MCF 10A (cell line): Measurements from ENCODE around the gene TTC39C. TPM values are rescaled to one million over a fixed set of nuclear protein-coding genes. Genes with fewer than 3 reads are reported as not detected.

Experiments
- BruUV-seq: library from RNA; stranded (reverse); fragments of 400-500 nt; replicated peaks from 2 replicates; lab custom pipeline; 2021; lab: Mats Ljungman, UMichigan
- CTCF ChIA-PET: fragments of 300-600 bp; sonication (Branson Sonifier 250); formaldehyde crosslinking; extraction: SDS; loops from one replicate; lab custom pipeline; 2021; ENCODE audit warnings: antibody characterized with exemption, inconsistent platforms; lab: Yijun Ruan, JAX
- POLR2A ChIA-PET: fragments of 300-600, 350-650 bp; sonication (Branson Sonifier 250); formaldehyde crosslinking; extraction: SDS; loops from one replicate; lab custom pipeline; 2020; ENCODE audit warnings: antibody characterized with exemption, inconsistent platforms; lab: Yijun Ruan, JAX
- DNase-seq: peaks from one replicate; pipeline ENCODE4 v3.0.0-alpha.2; 2018; ENCODE audit not compliant: unreplicated experiment
- H3K27ac Mint-ChIP-seq: one replicate; pipeline ENCODE4 v1.8.0; 2022; ENCODE audit warnings: mild to moderate bottlenecking, low read depth, mixed read lengths; ENCODE audit not compliant: unreplicated experiment
- H3K27me3 Mint-ChIP-seq: one replicate; pipeline ENCODE4 v1.8.0; 2022; ENCODE audit warnings: mixed read lengths; ENCODE audit not compliant: insufficient read depth, unreplicated experiment
- H3K36me3 Mint-ChIP-seq: one replicate; pipeline ENCODE4 v1.8.0; 2022; ENCODE audit warnings: mild to moderate bottlenecking, moderate library complexity, mixed read lengths; ENCODE audit not compliant: insufficient read depth, unreplicated experiment
- H3K4me1 Mint-ChIP-seq: one replicate; pipeline ENCODE4 v1.8.0; 2022; ENCODE audit warnings: mixed read lengths; ENCODE audit not compliant: insufficient read depth, unreplicated experiment
- H3K4me3 Mint-ChIP-seq: one replicate; pipeline ENCODE4 v1.8.0; 2022; ENCODE audit warnings: mild to moderate bottlenecking, moderate library complexity, mixed read lengths; ENCODE audit not compliant: unreplicated experiment
- H3K9me3 Mint-ChIP-seq: one replicate; pipeline ENCODE4 v1.8.0; 2022; ENCODE audit warnings: mixed read lengths; ENCODE audit not compliant: unreplicated experiment
- CTCF ChIP-seq: fragments of 200-600 bp; IDR thresholded peaks from one replicate; pipeline ENCODE4 v1.8.0; 2022; ENCODE audit warnings: antibody characterized with exemption, mild to moderate bottlenecking; ENCODE audit not compliant: unreplicated experiment
- intact Hi-C: fragments of 100-400 bp; cut with micrococcal nuclease; formaldehyde crosslinking; loops from 2 replicates; pipeline ENCODE4 v1.14.1; 2022
- total RNA-seq: library from RNA; stranded (reverse); gene quantifications from 2 replicates; pipeline ENCODE4 v1.2.3, GENCODE V29; 2022

The TTC39C gene
- total RNA-seq, 1 experiment from 2014 or later: 12.9 TPM

- CTCF ChIA-PET: no interaction called here
- POLR2A ChIA-PET: no interaction called here
- no peak for TF ChIP-seq CTCF
- Mint-ChIP-seq H3K9me3 (no peaks in the 10 kb centered on the region), H3K27me3 (no peaks in the 10 kb centered on the region), H3K27ac (no peak overlapping the region), H3K4me3 (no peak overlapping the region), H3K36me3 (peaks cover 46% of the 10 kb centered on the region), H3K4me1 (peaks cover 10% of the 10 kb centered on the region)
- intact Hi-C loops: no loop called here
- BruUV-seq: no TSS peak
- peak; percentile 33 for DNase-seq
Measured at GRCh38 chr18:24160086-24160485, 145.5 kb downstream of the TTC39C start.

DNA sequence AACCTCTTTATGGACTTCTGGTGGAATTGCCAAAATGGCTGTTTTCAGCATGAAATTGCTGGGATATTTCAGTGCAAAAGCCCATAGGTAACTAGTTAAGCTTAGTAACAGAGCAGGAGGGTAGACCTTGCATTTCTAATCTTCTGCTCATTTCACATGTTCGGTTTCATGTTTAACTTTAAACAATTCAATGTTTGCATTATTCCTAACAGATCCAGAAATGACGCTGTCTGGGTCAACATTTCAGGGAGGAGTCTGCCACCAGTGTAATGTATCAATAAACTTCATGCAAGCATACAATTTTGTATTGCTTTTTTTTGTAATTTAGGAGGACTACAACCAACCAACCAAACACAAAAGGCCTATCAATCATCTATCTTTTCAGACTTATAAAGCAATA, 146.8 kb downstream of the TTC39C start:
- CTCF ChIA-PET: interaction anchor here (1.0 kb wide), 1 partner anchor 15 kb away, joined by 4 read pairs; no protein-coding TSS in a partner anchor
- TF ChIP-seq CTCF: no peak
- Mint-ChIP-seq H3K27me3 (no peaks in the 10 kb centered on the region), H3K4me1 (peaks cover 10% of the 10 kb centered on the region), H3K36me3 (peaks cover 57% of the 10 kb centered on the region), H3K4me3 (no peak overlapping the region), H3K27ac (no peak overlapping the region), H3K9me3 (no peaks in the 10 kb centered on the region)
- intact Hi-C loops: no loop called here
- POLR2A ChIA-PET: no interaction called here
- DNase-seq: no peak
- no TSS peak for BruUV-seq

GRCh38 chr18:24168496-24168895, 153.9 kb downstream of the TTC39C start:
- Mint-ChIP-seq H3K27me3 (no peaks in the 10 kb centered on the region), H3K4me3 (no peak overlapping the region), H3K9me3 (no peaks in the 10 kb centered on the region), H3K4me1 (no peaks in the 10 kb centered on the region), H3K36me3 (peaks cover 41% of the 10 kb centered on the region), H3K27ac (no peak overlapping the region)
- TF ChIP-seq CTCF: no peak
- no peak for DNase-seq
- POLR2A ChIA-PET: no interaction called here
- CTCF ChIA-PET: no interaction called here
- intact Hi-C loops: no loop called here
- no TSS peak for BruUV-seq

GRCh38 chr18:24170360-24170759, 155.8 kb downstream of the TTC39C start:
- no TSS peak for BruUV-seq
- DNase-seq: no peak

More at GRCh38 chr18:24170360-24170759, 155.8 kb downstream of the TTC39C start:
- POLR2A ChIA-PET: no interaction called here
- Mint-ChIP-seq H3K27ac (no peak overlapping the region), H3K4me1 (no peaks in the 10 kb centered on the region), H3K27me3 (no peaks in the 10 kb centered on the region), H3K36me3 (peaks cover 25% of the 10 kb centered on the region), H3K4me3 (no peak overlapping the region), H3K9me3 (no peaks in the 10 kb centered on the region)
- TF ChIP-seq CTCF: no peak
- intact Hi-C loops: no loop called here
- CTCF ChIA-PET: no interaction called here
